Muscle of back (tissue), 13 donors: ENCODE data around the gene ITK. TPM values are rescaled to one million over a fixed set of nuclear protein-coding genes. Genes with fewer than 3 reads are reported as not detected.

Experiments used
- DNase-seq, 3 donors: peaks; one replicate each; pipeline versions ENCODE4 v3.0.0 to v3.0.0-alpha.2; 2013
- long read RNA-seq, 9 donors: transcript quantifications; one replicate each; lab custom pipeline, GENCODE V29; 2026
- polyA plus RNA-seq, 10 donors: library from polyadenylated mRNA; unstranded; fragments of 120-200 nt; gene quantifications; one replicate each; pipeline ENCODE4 v1.2.1, GENCODE V29; 2013; ENCODE audit not compliant: insufficient read length in 10 of 10

ITK gene
- polyA plus RNA-seq = 10 to 100 TPM in 1 of 10 donors, 1 to 10 TPM in 1, under 1 TPM in 8; 0.15 to 12.4 (median 0.49) TPM
- long read RNA-seq, donor 1 = 0 reads
- long read RNA-seq, donor 2 = 0 reads
- long read RNA-seq, donor 3 = 0 reads
- long read RNA-seq, donor 4 = 0 reads
- long read RNA-seq, donor 5 = 0 reads
- long read RNA-seq, donor 6 = 0 reads
- long read RNA-seq, donor 7 = 0 reads
- long read RNA-seq, donor 8 = 0 reads
- long read RNA-seq, donor 9 = 0 reads

DNA sequence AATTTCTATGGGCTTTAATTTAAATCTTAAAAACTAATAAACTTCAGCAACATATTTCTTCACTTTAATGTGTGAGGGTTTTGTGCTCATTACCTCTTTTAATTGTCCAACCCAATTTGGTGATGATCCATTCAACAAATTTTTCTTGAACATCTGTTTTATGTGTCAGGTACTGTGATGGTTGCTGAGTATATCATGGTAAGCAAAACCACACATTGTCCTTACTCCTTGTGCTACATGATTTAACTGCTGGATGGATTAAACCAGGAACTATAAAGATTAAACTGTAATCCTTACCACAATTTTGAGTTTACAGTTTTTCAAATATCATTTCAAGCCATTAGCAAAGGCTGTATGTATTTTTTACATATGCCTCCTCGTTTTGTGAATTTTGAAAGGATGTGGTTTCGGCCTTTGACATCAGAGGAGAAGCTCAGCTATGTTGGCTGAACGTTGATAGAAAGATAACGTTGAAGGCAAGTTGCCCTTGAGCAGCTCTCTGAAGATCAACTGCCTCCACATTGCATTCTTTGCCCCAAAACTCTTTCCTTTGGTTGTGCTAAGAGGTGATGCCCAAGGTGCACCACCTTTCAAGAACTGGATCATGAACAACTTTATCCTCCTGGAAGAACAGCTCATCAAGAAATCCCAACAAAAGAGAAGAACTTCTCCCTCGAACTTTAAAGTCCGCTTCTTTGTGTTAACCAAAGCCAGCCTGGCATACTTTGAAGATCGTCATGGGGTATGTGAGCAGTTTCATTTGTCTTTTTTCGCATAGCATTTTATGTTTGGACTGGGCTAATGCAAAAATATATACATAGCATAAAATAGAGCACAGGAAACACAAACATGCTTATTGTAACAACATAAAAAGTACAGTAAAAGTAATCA is at the start of gene ITK:
TSS of gene ITK (plus strand) at position 467 of the 891 bp plus-strand sequence. CDS start at position 605, 138 bp downstream.
- DNase-seq = peak in 1 of 3 donors; percentile 2

DNA sequence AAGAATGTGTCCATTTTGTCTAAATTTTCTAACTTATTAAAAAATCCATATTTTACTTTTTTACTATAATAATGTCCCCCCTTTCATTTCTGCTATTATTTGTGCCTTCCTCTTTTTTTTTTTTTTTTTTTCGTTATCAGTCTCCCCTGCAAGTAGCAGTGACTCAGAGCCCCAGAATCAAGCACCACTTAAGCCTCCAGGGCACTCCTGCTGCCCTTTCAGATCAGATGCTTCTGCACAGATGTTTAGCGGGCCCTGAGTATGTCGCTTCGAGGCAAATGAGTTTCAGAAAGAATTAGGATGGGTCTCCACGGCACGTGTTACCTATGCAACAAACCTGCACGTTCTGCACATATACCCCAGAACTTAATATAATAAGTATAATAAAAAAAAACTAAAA is 49.7 kb upstream of the ITK start:
- no peak for DNase-seq

DNA sequence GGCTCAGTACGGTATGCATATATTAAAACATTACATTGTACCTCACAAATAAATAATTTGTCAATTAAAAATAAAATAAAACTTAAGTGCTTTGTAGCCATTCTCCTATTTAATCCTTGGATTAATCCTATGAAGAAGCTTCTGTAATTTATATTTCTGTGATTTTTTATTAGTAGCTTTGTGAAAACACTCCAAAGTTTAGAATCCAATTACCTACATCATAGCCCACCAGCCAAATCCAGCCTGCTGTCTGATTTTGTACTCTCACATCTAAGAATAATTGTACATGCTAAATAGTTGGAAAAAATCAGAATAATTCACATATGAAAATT is 48.4 kb upstream of the ITK start:
- no peak for DNase-seq

DNA sequence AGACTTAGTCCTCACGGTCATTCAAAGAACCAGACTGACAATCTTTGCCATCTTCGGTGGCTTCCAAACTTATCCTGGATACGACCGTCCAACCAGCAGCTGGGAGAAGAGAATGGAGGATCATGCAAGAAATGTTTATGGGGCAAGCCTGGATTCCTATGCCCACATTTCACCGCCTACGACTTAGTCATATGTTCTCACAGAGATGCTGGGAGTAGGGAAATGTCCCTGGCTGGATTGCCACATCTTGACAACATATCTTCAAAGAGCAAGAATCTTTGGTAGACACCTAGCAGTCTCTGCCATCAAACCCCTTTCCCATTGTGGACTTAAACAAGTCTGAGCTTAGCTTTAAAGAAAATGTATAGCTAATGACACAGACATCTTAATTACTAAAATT is 42.9 kb upstream of the ITK start:
- DNase-seq = no peak

DNA sequence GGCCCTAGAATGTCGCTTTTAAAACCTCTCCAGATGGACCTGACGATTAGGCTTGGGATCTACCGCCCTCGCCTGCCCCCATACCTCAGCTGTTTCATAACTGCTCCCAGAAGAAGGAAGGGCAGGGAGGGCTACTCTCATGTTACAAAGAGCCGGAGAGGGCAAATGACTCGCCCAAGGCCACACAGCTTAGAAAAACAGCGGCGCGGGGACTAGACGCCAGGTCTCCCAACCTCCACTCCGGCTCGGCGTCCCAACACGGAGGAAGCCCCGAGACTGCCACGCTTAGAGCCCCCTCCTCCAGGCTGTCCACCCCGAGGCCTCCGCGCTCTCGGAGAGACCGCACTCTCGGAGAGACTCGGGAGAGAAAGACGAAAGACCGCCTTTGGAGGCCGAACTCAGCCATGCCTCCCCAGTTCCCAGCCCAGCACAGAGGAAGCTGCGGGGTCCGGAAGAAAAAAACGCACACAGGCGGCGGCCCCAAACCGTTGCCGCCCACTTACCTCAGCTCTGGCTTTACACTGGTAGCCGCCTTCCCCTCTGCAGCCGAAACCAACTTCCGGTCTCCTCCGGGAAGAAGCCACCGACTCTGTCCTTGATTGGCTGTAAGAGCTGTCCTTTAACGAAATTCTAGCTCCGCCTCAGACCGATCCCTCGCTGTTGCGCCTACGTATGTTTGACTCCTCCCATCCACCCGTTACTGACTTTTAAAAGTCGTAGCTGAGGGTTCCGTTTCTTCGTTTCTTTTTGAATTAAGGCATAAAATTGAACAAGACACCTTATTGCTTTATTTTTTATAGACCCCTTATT is 38.1 kb upstream of the ITK start, which contains the start of gene MED7:
TSS of gene MED7 (minus strand) at position 549 of the 810 bp plus-strand sequence. CDS start 3,434 bp downstream, outside the sequence.
- peak; percentile 99 to 100 (median 99) for DNase-seq

DNA sequence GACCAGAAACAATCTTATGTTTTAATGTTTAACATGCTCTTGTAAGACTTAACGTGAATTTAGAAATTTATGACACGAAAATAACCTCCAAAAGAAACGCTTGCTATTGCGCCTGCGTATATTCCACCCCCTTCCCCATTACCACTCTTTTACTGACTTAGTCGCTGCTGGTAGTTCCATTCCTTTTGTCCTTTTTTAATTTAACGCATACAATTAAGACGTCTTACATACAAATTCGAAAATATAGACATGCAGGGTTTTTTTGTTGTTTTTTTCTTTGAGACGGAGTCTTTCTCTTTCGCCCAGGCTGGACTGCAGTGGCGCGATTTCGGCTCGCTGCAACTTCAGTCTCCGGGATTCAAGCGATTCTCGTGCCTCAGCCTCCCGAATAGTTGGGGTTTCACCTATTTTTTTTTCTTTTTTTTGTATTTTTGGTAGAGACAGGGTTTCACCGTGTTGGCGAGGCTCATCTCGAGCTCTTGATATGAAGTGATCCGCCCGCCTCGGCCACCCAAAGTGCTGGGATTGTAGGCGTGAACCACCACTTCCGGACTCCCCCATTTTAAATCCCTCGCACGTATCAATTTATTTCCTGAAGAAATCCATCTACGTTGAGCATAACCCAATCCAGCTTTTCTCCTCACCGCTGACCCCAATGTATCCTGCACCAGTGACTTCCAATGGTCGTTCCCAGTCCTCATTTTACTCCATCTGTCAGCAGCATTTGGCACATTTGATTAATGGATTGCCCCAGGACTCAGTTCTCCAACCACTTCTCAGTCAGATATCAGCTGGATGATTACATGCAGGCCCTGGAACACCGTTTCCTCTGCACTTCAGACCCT is 37.3 kb upstream of the ITK start:
- DNase-seq = peak in 1 of 3 donors; percentile 53

DNA sequence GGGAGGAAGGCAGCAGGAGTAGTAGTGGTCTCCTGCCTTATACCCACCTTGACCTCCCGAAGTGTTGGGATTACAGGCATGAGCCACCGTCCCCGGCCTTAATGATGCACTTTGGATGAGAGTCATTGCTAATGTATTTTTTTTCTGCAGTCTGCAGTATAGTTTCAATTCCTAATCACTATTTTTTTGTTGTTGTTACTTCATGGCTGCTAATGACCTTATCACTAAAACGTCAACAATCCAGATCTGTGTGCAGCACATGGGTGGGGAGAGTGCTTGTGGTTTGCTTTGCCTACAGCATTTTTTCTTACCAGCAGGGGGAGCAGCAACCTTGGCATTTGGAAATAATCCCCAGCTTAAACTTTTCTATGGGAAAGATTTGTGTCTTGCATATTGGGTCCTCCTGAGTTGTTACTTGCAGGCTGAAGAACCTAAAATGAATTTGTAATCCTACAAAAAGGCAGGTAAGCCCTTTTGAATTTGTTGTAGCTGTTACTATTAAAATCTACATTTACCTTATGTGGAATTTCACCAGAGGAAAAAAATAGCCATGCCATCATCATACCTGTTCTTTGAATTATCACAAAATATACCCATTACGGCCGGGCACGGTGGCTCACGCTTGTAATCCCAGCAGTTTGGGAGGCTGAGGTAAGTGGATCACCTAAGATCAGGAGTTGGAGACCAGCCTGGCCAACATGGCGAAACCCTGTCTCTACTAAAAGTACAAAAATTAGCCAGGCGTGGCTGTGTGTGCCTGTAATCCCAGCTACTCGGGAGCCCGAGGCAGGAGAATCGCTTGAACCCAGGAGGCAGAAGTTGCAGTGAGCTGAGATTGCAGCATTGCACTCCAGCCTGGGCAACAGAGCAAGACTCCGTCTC is 31.7 kb upstream of the ITK start:
- DNase-seq = peak; percentile 68 to 81 (median 76)

DNA sequence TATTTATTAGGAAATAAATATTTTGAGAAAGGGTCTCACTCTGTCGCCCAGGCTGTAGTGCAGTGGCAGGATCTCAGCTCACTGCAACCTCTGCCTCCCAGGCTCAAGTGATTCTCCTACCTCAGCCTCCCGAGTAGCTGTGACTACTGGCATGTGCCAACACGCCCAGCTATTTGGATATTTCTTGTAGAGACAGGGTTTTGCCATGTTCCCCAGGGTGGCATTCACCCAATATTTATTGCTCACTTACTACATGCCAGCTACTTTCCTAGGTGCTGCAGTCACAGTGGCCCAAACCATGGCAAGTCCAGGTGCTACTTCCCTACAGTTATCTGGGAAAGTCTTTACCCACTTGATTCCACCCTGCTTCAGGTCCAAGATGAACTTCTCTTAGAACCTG is 29.6 kb upstream of the ITK start:
- no peak for DNase-seq

DNA sequence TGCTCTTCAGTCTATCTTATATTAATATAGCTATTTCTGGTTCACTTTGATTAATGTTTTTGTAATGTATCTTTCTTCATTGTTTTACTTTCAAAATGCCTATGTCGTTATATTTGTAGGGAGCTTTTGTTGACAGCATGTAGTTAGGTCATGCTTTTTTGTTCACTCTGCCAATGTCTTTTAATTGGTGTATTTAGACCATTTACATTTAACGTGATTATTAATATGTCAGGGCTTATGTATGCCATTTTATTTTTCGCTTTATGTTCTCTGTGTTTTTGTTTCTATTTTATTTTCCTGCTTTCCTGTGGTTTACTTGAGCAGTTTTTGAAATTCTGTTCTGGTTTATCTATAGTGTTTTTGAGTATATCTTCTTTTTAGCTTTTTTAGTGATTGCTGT is 25.3 kb upstream of the ITK start:
- no peak for DNase-seq

DNA sequence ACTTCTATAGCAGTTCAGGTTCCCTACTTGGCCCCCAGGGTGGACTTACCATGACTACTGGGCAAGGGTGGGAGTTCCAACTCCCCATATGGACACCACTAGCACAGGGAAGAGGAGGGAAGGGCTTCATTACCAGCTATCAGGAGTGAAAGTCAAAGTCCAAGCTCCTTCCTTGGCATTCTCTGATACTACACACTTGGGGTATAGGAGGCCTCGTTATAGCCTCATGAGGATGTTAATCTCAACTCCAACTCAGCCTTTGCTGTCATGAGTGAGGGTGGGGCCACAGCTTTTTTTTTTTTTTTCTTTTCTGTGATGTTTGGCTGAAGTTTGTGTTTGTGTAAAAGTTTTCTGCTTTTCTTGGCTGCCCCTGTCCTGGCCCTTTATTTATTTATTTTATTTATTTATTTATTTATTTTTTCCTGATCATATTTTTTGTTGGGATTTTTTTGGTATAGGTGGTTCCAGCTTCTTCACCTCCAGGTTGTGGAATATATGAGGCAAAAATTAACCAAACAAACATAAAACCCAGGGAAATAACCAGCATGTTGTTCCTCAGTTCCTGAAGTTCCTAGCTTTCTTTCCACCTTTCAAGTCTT is 23.2 kb upstream of the ITK start:
- DNase-seq = no peak

DNA sequence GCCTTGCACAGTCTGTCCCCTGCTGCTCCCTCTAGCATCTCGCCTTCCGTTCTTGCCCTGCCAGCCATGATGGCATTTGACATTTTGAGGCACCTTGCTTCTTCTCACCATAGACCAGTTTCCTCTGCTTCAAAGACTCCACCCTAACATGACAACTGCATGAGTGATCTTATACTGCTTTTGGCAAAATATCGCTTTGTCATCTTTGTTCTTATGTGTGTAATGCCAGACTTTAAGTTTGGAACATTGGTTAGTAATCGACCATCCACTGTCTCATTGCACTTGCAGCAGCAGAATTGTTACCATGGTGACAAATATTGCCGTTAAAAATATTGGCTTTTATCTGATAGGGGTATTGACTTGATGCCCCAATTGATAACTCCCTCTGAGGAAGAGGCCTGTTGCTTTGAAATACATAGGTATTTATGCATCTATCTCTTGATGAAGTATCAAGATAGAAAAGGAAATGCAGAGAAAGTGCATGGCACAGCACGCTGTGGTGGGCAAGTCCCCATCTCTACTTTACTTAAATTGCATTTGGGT is 21.4 kb upstream of the ITK start:
- DNase-seq = no peak

DNA sequence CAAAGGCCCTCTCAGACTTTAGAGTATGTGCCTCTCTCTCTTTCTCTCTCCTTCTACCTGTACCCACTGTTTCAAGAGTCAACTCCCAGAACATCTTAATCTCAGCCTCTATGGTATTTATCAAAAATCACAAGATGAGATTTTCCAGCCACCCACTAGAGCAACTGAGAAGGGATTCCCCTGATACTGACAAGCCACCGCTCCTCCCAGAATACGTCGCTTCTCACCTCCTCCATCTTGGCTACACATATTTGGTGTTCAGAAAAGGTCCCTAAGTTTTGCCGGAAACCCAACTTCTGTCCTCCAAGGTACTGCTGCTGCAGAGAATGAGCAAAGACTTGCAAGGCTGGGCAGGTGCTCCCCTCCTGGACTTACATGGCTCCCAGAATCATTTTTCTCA is 20.6 kb upstream of the ITK start:
- no peak for DNase-seq

DNA sequence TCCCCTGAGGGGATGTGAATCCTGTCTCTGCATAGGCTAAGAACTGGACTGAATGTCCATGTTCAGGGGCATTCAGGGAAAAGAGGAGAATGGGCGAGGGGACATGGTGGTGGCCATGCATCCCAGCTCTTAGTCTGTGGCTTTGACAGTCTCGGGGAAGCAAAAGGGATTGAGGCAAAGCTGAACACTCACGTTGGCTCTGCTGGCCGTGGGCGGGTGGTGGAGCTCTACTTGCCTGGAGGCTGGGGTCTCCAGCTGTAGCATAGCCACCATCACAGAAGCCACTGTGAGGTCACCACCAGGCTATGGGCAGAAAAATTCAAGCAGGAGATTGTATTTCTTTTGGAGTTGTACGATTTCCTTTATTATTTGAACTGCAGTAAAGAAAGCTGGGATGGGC is 18.6 kb upstream of the ITK start:
- DNase-seq = no peak

DNA sequence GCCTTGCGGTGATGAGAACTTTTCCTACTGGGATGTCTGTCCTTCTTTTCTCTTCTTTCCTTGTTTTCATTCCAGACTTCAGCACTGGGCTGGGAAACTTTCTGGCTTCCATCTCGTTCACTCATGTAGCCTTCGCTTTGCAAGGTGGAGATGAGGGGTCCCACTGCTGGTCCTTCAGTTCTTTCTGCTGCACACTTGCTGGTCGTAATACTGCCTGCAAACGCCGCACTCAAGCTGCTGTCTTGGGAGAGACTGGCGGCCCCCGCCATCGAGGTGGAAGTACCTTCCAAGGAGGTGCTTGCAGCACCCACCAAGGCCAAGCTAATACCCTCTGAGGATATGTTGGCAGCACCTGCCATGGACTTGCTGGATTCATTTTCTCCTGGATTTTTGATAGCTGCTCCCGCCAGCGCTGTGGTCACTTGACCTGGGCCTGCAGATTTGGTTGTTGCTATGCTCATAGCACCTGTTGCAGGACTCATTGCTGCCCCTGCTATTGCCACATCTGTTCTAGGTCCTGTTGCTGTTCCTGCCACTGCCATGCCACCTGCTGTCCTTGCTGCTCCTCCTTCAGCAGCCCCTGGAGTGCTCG is 17.6 kb upstream of the ITK start:
- no peak for DNase-seq

DNA sequence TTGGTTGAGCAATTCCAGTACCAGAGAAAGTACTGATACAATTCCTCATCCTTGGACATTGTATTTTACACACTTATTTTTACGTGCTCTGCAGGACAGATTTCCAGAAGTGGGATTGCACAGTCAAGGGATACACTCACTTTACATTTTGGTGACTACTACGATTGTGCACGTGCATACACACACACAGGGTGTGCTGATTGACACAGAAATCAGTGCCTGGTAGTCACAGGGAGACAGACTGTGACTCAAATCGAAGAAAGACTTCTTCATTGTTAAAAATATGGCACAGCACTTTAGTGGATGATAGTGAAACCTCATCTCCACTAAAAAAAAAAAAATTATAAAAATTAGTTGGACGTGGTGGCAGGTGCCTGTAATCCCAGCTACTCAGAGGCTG is 16.1 kb upstream of the ITK start:
- DNase-seq = no peak

DNA sequence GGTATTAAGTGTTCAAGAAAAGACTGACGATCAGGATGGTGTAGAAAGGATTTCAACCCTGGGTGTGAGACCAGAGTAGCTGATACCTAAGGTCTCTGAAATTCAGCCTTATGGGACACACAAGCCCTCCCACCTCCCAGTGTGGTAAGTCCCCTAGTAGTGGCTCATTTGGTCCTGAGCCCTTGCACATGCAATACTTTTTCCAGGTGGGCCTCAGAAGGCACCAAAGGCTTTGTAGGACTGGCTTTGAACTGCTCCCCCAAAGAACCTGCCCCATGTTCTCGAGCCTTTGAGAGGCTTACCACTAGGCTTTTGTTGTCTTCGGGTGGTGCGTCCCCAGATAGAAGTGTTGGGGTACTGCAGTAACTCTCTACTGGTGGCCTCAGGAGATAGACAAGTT is 15.4 kb upstream of the ITK start:
- DNase-seq = no peak

DNA sequence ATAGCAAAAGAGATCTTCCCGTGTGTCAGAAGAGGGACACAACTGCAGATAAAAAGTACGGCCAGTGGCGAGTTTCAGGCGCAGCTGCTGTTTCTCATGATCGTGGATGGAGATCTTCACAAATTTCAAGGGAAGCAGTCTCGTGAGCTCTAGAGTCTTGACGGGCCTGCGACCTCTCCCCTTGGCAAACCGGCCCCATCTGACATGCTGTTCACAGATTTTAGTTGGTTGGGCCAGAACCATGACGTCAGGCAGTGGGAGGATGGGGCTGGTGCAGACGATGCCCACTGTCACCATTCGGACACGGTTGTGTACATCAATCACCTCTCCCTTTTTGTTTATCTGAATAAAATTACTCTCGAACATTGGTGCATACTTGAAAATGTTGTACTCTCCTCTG is 15.0 kb upstream of the ITK start:
- no peak for DNase-seq

DNA sequence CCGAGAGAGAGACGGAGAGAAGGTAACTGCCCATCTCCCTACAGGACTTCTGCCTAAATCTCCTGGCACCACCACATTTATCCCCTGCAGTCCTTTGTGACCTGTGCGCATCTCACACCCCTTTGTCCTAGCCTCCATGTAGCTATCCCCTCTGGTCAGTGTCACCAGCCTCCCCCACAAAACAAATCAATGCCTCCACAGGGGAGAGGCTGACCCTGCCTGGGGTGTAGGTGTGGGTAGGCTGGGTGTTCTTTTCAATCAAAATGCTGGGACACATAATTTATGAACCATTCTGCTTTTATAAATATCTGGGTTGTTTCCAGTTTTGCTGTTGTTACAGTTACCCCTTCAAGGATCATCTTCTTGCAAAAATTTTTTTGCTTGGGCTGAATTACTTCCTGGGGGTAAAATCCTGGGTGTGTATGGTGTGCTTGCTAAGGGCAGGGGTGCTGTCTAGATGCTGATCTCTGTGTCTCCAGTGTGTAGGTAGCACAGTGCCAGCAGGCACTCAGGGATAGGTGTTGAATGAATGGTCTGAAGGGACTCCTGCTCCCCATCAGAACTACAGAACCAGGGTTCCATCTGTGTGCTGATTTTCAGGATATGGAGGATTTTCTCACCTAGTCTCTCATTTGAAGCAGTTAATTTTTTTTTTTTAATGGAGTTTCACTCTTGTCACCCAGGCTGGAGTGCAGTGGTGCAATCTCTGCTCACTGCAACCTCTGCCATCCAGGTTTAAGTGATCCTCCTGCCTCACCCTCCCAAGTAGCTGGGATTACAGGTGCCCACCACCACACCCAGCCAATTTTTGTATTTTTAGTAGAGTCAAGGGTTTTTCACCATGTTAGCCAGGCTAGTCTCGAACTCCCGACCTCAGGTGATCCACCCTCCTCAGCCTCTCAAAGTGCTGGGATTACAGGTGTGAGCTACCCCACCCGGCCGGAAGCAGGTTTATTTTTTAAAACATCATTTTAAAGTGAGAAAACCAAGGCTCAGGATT is 14.1 kb upstream of the ITK start, which contains the start of gene GARIN3:
TSS of gene GARIN3 (minus strand) at position 51 of the 1,000 bp plus-strand sequence. CDS start 96 bp downstream, outside the sequence.
- DNase-seq = no peak
